Endodermal cell (in vitro differentiated cells): ENCODE measurements around the gene NUF2. TPM values are rescaled to one million over a fixed set of nuclear protein-coding genes. Genes with fewer than 3 reads are reported as not detected.
A peak's percentile ranks its signal among the peaks of the same experiment; 100 is the strongest.

Source experiments
- DNase-seq: peaks from one replicate; pipeline ENCODE4 v3.0.0-alpha.2; 2017
- H3K27ac ChIP-seq: 2 replicates; pipeline ENCODE4 v1.5.1; 2013; ENCODE audit warnings: mild to moderate bottlenecking, low read depth, low read length, moderate library complexity
- H3K27me3 ChIP-seq: 2 replicates; pipeline ENCODE4 v1.6.1; 2013; ENCODE audit warnings: mild to moderate bottlenecking, low read length, moderate library complexity; ENCODE audit not compliant: insufficient read depth, control insufficient read depth, poor library complexity, severe bottlenecking
- H3K36me3 ChIP-seq: 2 replicates; pipeline ENCODE4 v1.7.0; 2013; ENCODE audit warnings: mild to moderate bottlenecking, low read length, moderate library complexity; ENCODE audit not compliant: control insufficient read depth, insufficient read depth
- H3K4me1 ChIP-seq: one replicate; pipeline ENCODE4 v1.7.0; 2013; ENCODE audit warnings: low read length; ENCODE audit not compliant: control insufficient read depth, insufficient read depth
- H3K4me3 ChIP-seq: 2 replicates; pipeline ENCODE4 v1.5.1; 2013; ENCODE audit warnings: mild to moderate bottlenecking, low read length, moderate library complexity
- H3K9ac ChIP-seq: 2 replicates; pipeline ENCODE4 v1.6.1; 2013; ENCODE audit warnings: mild to moderate bottlenecking, low read length, moderate library complexity; ENCODE audit not compliant: poor library complexity, severe bottlenecking; ENCODE audit errors: extremely low read depth
- H3K9me3 ChIP-seq: 2 replicates; pipeline ENCODE4 v1.6.1; 2013; ENCODE audit warnings: mild to moderate bottlenecking, low read length, moderate library complexity; ENCODE audit not compliant: control insufficient read depth
- H3K27ac Mint-ChIP-seq: 2 replicates; pipeline ENCODE4 v1.8.0; 2020; ENCODE audit warnings: mixed read lengths
- H3K27me3 Mint-ChIP-seq: 2 replicates; pipeline ENCODE4 v1.8.0; 2021; ENCODE audit warnings: mild to moderate bottlenecking, mixed read lengths; ENCODE audit not compliant: insufficient read depth
- H3K36me3 Mint-ChIP-seq: 2 replicates; pipeline ENCODE4 v1.8.0; 2020; ENCODE audit warnings: low read depth, mixed read lengths
- H3K4me1 Mint-ChIP-seq: 2 replicates; pipeline ENCODE4 v1.8.0; 2020; ENCODE audit warnings: mixed read lengths
- H3K4me3 Mint-ChIP-seq: 2 replicates; pipeline ENCODE4 v1.8.0; 2020; ENCODE audit warnings: mild to moderate bottlenecking, moderate library complexity, mixed read lengths
- H3K9me3 Mint-ChIP-seq: 2 replicates; pipeline ENCODE4 v1.8.0; 2020; ENCODE audit warnings: mild to moderate bottlenecking, mixed read lengths
- CTCF ChIP-seq: fragments of 200-600 bp; sonication (generic); conservative IDR thresholded peaks from 2 replicates; pipeline ENCODE4 v1.5.0; 2021; ENCODE audit warnings: antibody characterized with exemption, mild to moderate bottlenecking
- WGBS, 2 experiments: methylation state at CpG; one replicate each; pipeline versions ENCODE4 v1.1.5 to v1.1.7; 2013; ENCODE audit warnings: missing lambda C conversion rate in 2 of 2, mixed read lengths in 1 of 2; ENCODE audit not compliant: insufficient coverage in 1 of 2, insufficient read length in 1 of 2; 5-methylcytosine and 5-hydroxymethylcytosine counted together
- total RNA-seq, 2 donors: library from RNA; stranded (reverse); fragmentation: NEBNext Ultra II Directional in 1 of 2; extraction: Animal tissue kit (Norgen Biotek cat#: 25700) in 1 of 2; gene quantifications; 2 replicates in 1 of 2; 3 replicates in 1 of 2; pipeline ENCODE4 v1.2.1, GENCODE V29; 2021

Gene NUF2
- total RNA-seq, 2 donors from 2014 or later = 28.8 to 35.8 TPM

GRCh38 chr1:163296504-163297263 lies 25.1 kb upstream of the NUF2 start:
- Histone ChIP-seq H3K27me3 (no peaks in the 10 kb centered on the region), H3K4me3 (peak overlapping the region; percentile 51), H3K27ac (no peak overlapping the region), H3K4me1 (peaks cover 22% of the 10 kb centered on the region), H3K36me3 (no peaks in the 10 kb centered on the region), H3K9ac (no peak overlapping the region), H3K9me3 (peaks cover 18% of the 10 kb centered on the region)
- 40% methylated on average over 1 of the region's 1 CpG; no CpG with 5 or more reads in 1 of the 2 experiments for WGBS, 2 experiments
- TF ChIP-seq CTCF = no peak
- Mint-ChIP-seq H3K27me3 (no peaks in the 10 kb centered on the region), H3K36me3 (peaks cover 37% of the 10 kb centered on the region), H3K4me3 (no peak overlapping the region), H3K27ac (peak overlapping the region; percentile 69), H3K4me1 (peaks cover 47% of the 10 kb centered on the region), H3K9me3 (peaks cover 32% of the 10 kb centered on the region)
- no peak for DNase-seq

GRCh38 chr1:163298365-163298764 lies 23.4 kb upstream of the NUF2 start:
- Mint-ChIP-seq H3K4me3 (peak overlapping the region; percentile 22), H3K4me1 (peaks cover 49% of the 10 kb centered on the region), H3K9me3 (peaks cover 21% of the 10 kb centered on the region), H3K27ac (peak overlapping the region; percentile 81), H3K36me3 (peaks cover 30% of the 10 kb centered on the region), H3K27me3 (peaks cover 2% of the 10 kb centered on the region)
- no peak for TF ChIP-seq CTCF
- Histone ChIP-seq H3K4me3 (peak overlapping the region; percentile 50), H3K9me3 (peaks cover 14% of the 10 kb centered on the region), H3K36me3 (peaks cover 5% of the 10 kb centered on the region), H3K27me3 (peaks cover 12% of the 10 kb centered on the region), H3K4me1 (peaks cover 22% of the 10 kb centered on the region), H3K27ac (no peak overlapping the region), H3K9ac (no peak overlapping the region)
- no peak for DNase-seq
- 100% methylated on average over 1 of the region's 1 CpG; no CpG with 5 or more reads in 1 of the 2 experiments for WGBS, 2 experiments

GRCh38 chr1:163300568-163300967 lies 21.2 kb upstream of the NUF2 start:
- no peak overlapping the region for H3K9ac ChIP-seq
- Mint-ChIP-seq H3K36me3 (peaks cover 17% of the 10 kb centered on the region), H3K27ac (no peak overlapping the region), H3K4me3 (no peak overlapping the region), H3K4me1 (peaks cover 67% of the 10 kb centered on the region), H3K27me3 (peaks cover 8% of the 10 kb centered on the region), H3K9me3 (peaks cover 6% of the 10 kb centered on the region)
- H3K9me3 ChIP-seq = peaks cover 9% of the 10 kb centered on the region
- H3K27ac ChIP-seq = no peak overlapping the region
- H3K4me1 ChIP-seq = peaks cover 26% of the 10 kb centered on the region
- H3K4me3 ChIP-seq = no peak overlapping the region
- DNase-seq = no peak
- peaks cover 5% of the 10 kb centered on the region for H3K36me3 ChIP-seq
- peaks cover 26% of the 10 kb centered on the region for H3K27me3 ChIP-seq
- WGBS, 2 experiments = 90% methylated on average over 4 of the region's 4 CpGs
- TF ChIP-seq CTCF = no peak
